GM12872 (cell line): ENCODE data around the gene UCK1.

Experiments
- TF ChIP-seq, protein P1 (sequence below): IDR thresholded peaks from 3 replicates; pipeline ENCODE4 v1.5.1; 2011; ENCODE audit warnings: low read depth, mild to moderate bottlenecking, low read length, moderate library complexity; ENCODE audit not compliant: insufficient read depth

UCK1 gene

DNA sequence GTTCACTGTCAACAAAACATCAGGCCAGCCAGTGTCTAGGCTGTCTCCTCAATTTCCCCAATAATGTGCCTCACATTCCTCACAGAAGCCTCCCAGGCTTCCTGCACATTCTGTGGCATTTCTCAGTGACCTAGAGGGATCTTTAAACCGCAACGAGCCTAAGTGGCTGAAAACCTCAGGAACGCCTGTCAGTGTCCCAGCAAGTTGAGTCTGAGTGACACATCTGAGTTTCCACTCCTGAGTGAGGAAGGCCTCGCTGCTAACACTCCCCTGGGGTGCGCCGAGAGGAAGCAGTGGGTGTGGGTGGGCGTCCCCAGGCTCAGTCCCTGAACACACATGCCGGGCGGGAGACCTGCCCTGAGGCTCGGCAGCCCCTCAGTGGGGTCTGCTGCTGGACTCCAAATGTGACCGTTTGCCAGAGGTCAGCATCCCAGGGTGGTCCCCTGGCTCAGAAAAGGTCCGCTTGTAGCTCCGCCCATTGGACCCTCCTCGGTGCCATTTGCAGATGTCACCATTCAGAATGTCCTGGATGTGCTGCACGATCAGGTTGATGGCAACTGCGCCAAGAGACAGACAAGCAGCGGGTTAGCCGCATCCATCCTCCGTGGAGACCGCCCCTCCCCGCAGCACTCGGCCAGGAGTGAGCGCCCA lies 6.3 kb downstream of the UCK1 start:
- TF ChIP-seq, protein P1, sequence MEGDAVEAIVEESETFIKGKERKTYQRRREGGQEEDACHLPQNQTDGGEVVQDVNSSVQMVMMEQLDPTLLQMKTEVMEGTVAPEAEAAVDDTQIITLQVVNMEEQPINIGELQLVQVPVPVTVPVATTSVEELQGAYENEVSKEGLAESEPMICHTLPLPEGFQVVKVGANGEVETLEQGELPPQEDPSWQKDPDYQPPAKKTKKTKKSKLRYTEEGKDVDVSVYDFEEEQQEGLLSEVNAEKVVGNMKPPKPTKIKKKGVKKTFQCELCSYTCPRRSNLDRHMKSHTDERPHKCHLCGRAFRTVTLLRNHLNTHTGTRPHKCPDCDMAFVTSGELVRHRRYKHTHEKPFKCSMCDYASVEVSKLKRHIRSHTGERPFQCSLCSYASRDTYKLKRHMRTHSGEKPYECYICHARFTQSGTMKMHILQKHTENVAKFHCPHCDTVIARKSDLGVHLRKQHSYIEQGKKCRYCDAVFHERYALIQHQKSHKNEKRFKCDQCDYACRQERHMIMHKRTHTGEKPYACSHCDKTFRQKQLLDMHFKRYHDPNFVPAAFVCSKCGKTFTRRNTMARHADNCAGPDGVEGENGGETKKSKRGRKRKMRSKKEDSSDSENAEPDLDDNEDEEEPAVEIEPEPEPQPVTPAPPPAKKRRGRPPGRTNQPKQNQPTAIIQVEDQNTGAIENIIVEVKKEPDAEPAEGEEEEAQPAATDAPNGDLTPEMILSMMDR, result no peak

DNA sequence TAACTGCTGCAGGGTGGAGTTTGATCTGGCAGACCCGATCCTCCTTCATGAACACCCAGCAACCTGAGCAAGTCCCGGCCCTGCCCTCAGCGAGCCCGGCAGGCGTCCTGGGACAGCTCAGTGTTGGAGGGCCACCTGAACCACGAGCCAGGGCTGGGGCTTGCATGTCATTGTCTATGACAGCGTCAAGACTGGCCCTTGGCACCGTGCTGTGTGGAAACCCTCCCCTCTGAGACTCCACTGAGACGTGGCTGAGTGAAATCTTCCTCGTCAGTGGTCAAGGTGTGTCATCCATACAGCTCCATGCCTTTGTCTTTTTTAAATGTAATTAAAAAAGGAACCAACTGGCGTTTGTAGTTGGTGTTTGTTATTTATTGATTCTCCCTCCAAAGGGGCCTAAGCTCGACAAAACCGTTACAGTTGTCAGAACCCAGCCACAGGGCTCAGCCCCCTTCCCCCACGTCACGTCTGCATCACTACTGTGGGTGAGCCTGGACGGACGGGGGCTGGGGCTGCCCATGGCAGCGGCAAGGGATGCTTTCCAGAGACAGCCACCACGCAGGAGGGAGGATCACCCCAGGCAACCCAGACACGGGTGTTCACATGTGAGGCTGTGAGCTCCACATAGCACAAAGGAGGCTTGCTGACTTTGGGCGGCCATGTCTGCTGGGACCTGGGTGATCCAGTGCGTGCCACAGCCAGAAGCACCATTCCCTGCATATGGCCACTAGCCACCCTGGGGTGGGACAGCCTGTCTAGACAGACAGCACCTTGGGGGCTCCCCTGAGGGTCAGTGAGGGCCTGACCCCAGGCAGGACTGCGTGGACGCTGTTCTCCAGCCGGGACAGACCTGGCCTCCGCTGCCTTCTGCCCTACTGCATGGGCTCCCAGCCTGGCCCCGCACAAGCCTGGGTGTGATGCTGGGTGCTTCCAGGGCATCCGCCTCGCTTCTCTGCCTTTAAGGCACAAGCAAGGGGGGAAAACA lies 7.3 kb downstream of the UCK1 start:
- TF ChIP-seq, protein P1, result no peak

DNA sequence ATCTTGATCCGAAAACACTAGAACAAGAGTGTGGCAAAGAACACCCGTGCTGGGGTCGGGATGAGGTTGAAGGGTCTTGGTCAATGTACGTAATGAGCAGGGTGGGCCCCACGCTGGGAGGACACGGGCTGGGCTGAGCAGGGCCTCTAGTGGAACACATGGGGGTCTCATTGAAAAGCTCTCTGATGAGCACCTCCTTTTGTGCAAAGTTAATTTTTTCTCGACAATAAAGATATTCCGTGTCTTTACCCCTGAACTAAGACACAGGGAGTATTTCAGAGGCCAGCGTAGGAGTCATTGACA lies 8.0 kb downstream of the UCK1 start:
- TF ChIP-seq, protein P1, result no peak

GRCh38 chr9:131522257-131523085 lies 8.6 kb downstream of the UCK1 start:
- TF ChIP-seq, protein P1, result no peak

DNA sequence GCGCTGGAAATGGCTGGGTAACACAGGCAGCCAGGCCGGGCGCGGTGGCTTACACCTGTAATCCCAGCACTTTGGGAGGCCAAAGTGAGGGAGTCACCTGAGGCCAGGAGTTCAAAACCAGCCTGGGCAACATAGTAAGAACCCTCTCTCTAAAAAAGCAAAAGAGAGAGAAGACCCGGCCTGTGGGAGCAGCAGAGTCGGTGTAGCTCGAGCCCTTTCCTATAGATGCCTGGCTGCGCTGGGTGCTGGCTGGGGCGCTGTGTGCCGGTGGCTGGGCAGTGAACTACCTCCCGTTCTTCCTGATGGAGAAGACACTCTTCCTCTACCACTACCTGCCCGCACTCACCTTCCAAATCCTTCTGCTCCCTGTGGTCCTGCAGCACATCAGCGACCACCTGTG lies 9.2 kb downstream of the UCK1 start:
- TF ChIP-seq, protein P1, result no peak

DNA sequence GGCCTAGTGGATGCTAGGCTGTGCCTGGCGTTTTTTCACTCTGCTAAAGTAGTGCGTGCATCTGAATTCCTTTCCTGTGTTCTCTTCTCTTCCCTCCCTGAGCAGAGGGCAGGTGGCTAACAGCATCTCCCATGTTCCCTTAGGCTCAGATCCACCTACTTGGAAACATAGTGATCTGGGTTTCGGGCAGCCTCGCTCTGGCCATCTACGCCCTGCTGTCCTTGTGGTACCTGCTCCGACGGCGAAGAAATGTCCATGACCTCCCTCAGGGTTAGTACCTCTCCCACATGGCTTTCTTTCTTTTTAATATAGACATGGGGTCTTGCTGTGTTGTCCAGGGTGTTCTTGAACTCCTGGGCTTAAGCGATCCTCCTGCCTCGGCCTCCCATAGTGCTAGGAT lies 9.9 kb downstream of the UCK1 start:
- TF ChIP-seq, protein P1, result no peak

DNA sequence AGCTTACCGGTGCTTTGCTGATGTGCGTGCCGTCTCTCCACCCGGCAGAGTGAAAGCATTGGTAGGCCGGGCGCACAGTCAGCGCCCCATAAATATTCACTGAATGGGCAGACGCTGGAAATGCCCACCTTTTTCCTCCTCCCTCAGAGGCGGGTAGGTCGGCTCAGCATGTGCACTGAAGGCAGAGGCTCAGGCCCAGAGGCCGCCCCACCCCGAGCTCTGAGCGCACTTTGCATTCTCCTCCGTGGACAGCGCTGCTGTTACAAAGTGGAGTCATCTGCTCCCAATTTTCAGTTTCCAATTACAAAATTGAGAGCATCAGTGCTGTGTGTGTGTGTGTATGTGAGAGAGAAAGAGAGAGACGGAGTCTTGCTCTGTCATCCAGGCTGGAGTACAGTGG lies 10.6 kb downstream of the UCK1 start:
- TF ChIP-seq, protein P1, result no peak
